SU-DHL-6 (cell line): ENCODE measurements around the gene DNAJB8.

ENCODE experiments used
- H2AFZ ChIP-seq: fragments of 200-600 bp; sonication (generic); 2 replicates; pipeline ENCODE4 v1.6.1; 2014; ENCODE audit warnings: low read depth, mild to moderate bottlenecking, moderate library complexity, mixed read lengths, antibody characterized with exemption, low read length; ENCODE audit not compliant: severe bottlenecking
- H3F3A ChIP-seq: fragments of 200-600 bp; shearing (Covaris generic); 2 replicates; pipeline ENCODE4 v1.6.0; 2016; ENCODE audit warnings: antibody characterized with exemption, mild to moderate bottlenecking; ENCODE audit not compliant: insufficient read depth
- H3K27ac ChIP-seq: fragments of 200-600 bp; sonication (generic); 2 replicates; pipeline ENCODE4 v1.5.1; 2016; ENCODE audit warnings: low read depth, mild to moderate bottlenecking, low read length, moderate library complexity, mixed read lengths
- H3K27me3 ChIP-seq: fragments of 200-600 bp; sonication (generic), shearing (Covaris generic); 2 replicates; pipeline ENCODE4 v1.6.0; 2014; ENCODE audit warnings: mild to moderate bottlenecking, low read length
- H3K36me3 ChIP-seq: fragments of 200-600 bp; sonication (generic); 2 replicates; pipeline ENCODE4 v1.6.1; 2014; ENCODE audit warnings: mild to moderate bottlenecking, low read length, mixed read lengths
- H3K4me2 ChIP-seq: fragments of 300-600, 200-600 bp; shearing (Covaris generic), sonication (generic); 2 replicates; pipeline ENCODE4 v1.6.0; 2014; ENCODE audit warnings: low read length, low read depth, mild to moderate bottlenecking; ENCODE audit not compliant: poor library complexity, severe bottlenecking
- H3K4me3 ChIP-seq: fragments of 200-600 bp; sonication (generic); 2 replicates; pipeline ENCODE4 v1.5.1; 2014; ENCODE audit warnings: antibody characterized with exemption, low read length, mild to moderate bottlenecking, mixed read lengths; ENCODE audit not compliant: insufficient read depth, poor library complexity, severe bottlenecking
- H3K79me2 ChIP-seq: fragments of 200-600 bp; sonication (generic); 2 replicates; pipeline ENCODE4 v1.6.1; 2014; ENCODE audit warnings: mild to moderate bottlenecking, low read length, moderate library complexity; ENCODE audit not compliant: insufficient read depth
- H3K9ac ChIP-seq: fragments of 200-600 bp; sonication (generic); 2 replicates; pipeline ENCODE4 v1.7.0; 2014; ENCODE audit warnings: mild to moderate bottlenecking, low read length
- H3K9me2 ChIP-seq: fragments of 200-600 bp; sonication (generic); replicated peaks from 2 replicates; pipeline ENCODE4 v1.6.1; 2014; ENCODE audit warnings: low read length; ENCODE audit not compliant: insufficient read depth
- H3K9me3 ChIP-seq: fragments of 200-600 bp; sonication (generic); 2 replicates; pipeline ENCODE4 v1.6.1; 2014; ENCODE audit warnings: low read length, mixed read lengths; ENCODE audit not compliant: insufficient read depth
- H4K20me1 ChIP-seq: fragments of 200-600 bp; sonication (generic); 2 replicates; pipeline ENCODE4 v1.6.1; 2014; ENCODE audit warnings: low read depth, mild to moderate bottlenecking, antibody characterized with exemption, low read length, moderate library complexity, mixed read lengths
- EZH2phosphoT487 ChIP-seq: fragments of 200-600 bp; sonication (generic), shearing (Covaris generic); conservative IDR thresholded peaks from 2 replicates; pipeline ENCODE4 v1.6.1; 2018; ENCODE audit warnings: mild to moderate bottlenecking, antibody characterized with exemption, low read length, moderate library complexity, mixed read lengths
- TF ChIP-seq, protein P1 (sequence below): fragments of 200-600 bp; sonication (generic); IDR thresholded peaks from one replicate; pipeline ENCODE4 v1.5.1; 2017; ENCODE audit warnings: antibody characterized with exemption, mild to moderate bottlenecking, low read length, moderate library complexity; ENCODE audit not compliant: insufficient read depth, poor library complexity, severe bottlenecking

Gene DNAJB8

GRCh38 chr3:128421439-128421836, 45.3 kb downstream of the DNAJB8 start:
- TF ChIP-seq EZH2phosphoT487: no peak
- TF ChIP-seq, protein P1, sequence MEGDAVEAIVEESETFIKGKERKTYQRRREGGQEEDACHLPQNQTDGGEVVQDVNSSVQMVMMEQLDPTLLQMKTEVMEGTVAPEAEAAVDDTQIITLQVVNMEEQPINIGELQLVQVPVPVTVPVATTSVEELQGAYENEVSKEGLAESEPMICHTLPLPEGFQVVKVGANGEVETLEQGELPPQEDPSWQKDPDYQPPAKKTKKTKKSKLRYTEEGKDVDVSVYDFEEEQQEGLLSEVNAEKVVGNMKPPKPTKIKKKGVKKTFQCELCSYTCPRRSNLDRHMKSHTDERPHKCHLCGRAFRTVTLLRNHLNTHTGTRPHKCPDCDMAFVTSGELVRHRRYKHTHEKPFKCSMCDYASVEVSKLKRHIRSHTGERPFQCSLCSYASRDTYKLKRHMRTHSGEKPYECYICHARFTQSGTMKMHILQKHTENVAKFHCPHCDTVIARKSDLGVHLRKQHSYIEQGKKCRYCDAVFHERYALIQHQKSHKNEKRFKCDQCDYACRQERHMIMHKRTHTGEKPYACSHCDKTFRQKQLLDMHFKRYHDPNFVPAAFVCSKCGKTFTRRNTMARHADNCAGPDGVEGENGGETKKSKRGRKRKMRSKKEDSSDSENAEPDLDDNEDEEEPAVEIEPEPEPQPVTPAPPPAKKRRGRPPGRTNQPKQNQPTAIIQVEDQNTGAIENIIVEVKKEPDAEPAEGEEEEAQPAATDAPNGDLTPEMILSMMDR: no peak
- no peaks in the 10 kb centered on the region for H3K79me2 ChIP-seq
- no peaks in the 10 kb centered on the region for H4K20me1 ChIP-seq
- no peaks in the 10 kb centered on the region for H3K9me2 ChIP-seq
- H3F3A ChIP-seq: no peaks in the 10 kb centered on the region
- H3K27me3 ChIP-seq: no peaks in the 10 kb centered on the region
- H3K4me3 ChIP-seq: no peak overlapping the region
- H2AFZ ChIP-seq: no peak overlapping the region
- no peak overlapping the region for H3K27ac ChIP-seq
- no peak overlapping the region for H3K9ac ChIP-seq
- no peaks in the 10 kb centered on the region for H3K9me3 ChIP-seq
- no peaks in the 10 kb centered on the region for H3K36me3 ChIP-seq
- H3K4me2 ChIP-seq: no peak overlapping the region

DNA sequence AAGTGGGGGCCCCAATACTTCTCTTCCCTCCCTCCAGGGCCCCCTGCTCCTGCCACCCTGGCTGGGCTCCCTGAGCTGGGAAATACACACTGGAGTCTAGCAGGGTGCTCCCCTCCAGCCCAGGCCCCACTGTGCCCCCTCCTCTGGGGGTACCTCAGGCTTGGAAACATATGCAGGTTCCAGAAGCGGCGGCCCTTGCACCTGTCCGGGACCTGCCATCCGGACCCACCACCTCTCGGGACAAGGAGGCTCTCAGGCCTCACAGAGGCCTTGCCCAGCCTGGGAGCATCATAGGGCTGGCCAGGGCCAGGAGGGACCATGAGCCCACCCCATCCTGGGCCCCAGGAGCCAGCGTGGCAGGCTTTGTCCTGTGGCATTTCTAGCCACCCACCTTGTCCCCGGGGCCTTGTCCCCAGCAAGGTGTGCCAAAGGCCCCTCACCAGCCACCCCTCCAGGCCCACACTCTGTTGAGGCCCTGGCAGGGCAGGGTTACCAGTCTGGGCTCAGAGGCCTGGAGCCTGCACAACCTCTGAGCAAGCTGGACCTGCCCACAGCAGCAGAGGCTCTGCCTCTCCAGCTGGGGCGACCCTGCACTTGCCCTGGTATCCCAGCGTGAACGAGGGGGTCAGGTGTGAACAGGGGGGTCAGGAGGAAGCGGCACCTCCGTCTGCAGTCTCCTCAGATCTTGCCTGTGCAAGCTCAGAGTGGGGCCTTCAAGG, 45.8 kb downstream of the DNAJB8 start:
- H3K9ac ChIP-seq: no peak overlapping the region
- H3K9me3 ChIP-seq: no peaks in the 10 kb centered on the region
- H3K4me2 ChIP-seq: no peak overlapping the region
- H3F3A ChIP-seq: no peaks in the 10 kb centered on the region
- H3K36me3 ChIP-seq: no peaks in the 10 kb centered on the region
- no peaks in the 10 kb centered on the region for H3K9me2 ChIP-seq
- H3K27ac ChIP-seq: no peak overlapping the region
- no peak overlapping the region for H2AFZ ChIP-seq
- H3K4me3 ChIP-seq: no peak overlapping the region
- H3K79me2 ChIP-seq: no peaks in the 10 kb centered on the region
- H4K20me1 ChIP-seq: no peaks in the 10 kb centered on the region
- H3K27me3 ChIP-seq: no peaks in the 10 kb centered on the region
- TF ChIP-seq EZH2phosphoT487: no peak
- TF ChIP-seq, protein P1: no peak

- Histone ChIP-seq H3F3A (no peaks in the 10 kb centered on the region), H3K9me3 (no peaks in the 10 kb centered on the region), H4K20me1 (no peaks in the 10 kb centered on the region), H3K36me3 (no peaks in the 10 kb centered on the region), H3K9ac (no peak overlapping the region), H3K27me3 (no peaks in the 10 kb centered on the region), H3K79me2 (no peaks in the 10 kb centered on the region), H3K4me3 (no peak overlapping the region), H3K9me2 (no peaks in the 10 kb centered on the region), H3K4me2 (no peak overlapping the region), H3K27ac (no peak overlapping the region), H2AFZ (no peak overlapping the region)
- TF ChIP-seq, protein P1: no peak
- TF ChIP-seq EZH2phosphoT487: no peak
These were observed 46.4 kb downstream of the DNAJB8 start for GRCh38 chr3:128420289-128420688.
